Epithelial cell of proximal tubule (primary cell): ENCODE data around the gene MAGI3. TPM values are rescaled to one million over a fixed set of nuclear protein-coding genes. Genes with fewer than 3 reads are reported as not detected.

Experiments
- DNase-seq: peaks from one replicate; pipeline ENCODE4 v3.0.0-alpha.2; 2011; ENCODE audit warnings: low read depth
- H3K4me3 ChIP-seq: 2 replicates; pipeline ENCODE4 v1.5.1; 2011; ENCODE audit warnings: low read depth, mild to moderate bottlenecking, low read length
- CTCF ChIP-seq: conservative IDR thresholded peaks from 2 replicates; pipeline ENCODE4 v1.5.1; 2012; ENCODE audit warnings: low read depth, mild to moderate bottlenecking, low read length
- total RNA-seq: library from RNA; depleted of rRNA; stranded (reverse); fragments of >200 nt; gene quantifications from 2 replicates; pipeline ENCODE4 v1.2.3, GENCODE V29; 2015

MAGI3 gene
- total RNA-seq, 1 donor from 2014 or later = 7.0 TPM

- no peak for TF ChIP-seq CTCF
- H3K4me3 ChIP-seq = no peak overlapping the region
- DNase-seq = no peak
These were observed 262.5 kb downstream of the MAGI3 start for GRCh38 chr1:113652771-113653170.

- no peak overlapping the region for H3K4me3 ChIP-seq
- no peak for TF ChIP-seq CTCF
- DNase-seq = no peak
These were observed 263.4 kb downstream of the MAGI3 start for GRCh38 chr1:113653741-113654140.

GRCh38 chr1:113654883-113655282 lies 264.6 kb downstream of the MAGI3 start:
- TF ChIP-seq CTCF = no peak
- no peak overlapping the region for H3K4me3 ChIP-seq
- DNase-seq = no peak

GRCh38 chr1:113657126-113657525 lies 266.8 kb downstream of the MAGI3 start:
- no peak for DNase-seq
- no peak for TF ChIP-seq CTCF
- no peak overlapping the region for H3K4me3 ChIP-seq

GRCh38 chr1:113657556-113658063 lies 267.3 kb downstream of the MAGI3 start:
- DNase-seq = no peak
- TF ChIP-seq CTCF = no peak
- no peak overlapping the region for H3K4me3 ChIP-seq

GRCh38 chr1:113659035-113659434 lies 268.7 kb downstream of the MAGI3 start:
- no peak overlapping the region for H3K4me3 ChIP-seq
- no peak for DNase-seq
- no peak for TF ChIP-seq CTCF

- no peak overlapping the region for H3K4me3 ChIP-seq
- no peak for DNase-seq
- no peak for TF ChIP-seq CTCF
These were observed 269.2 kb downstream of the MAGI3 start for GRCh38 chr1:113659556-113659955.
